SK-N-MC (cell line): ENCODE measurements around the gene DFFB.

ENCODE experiments used
- EZH2 ChIP-seq: fragments of 200-600 bp; sonication (generic); IDR thresholded peaks from one replicate; pipeline ENCODE4 v1.6.1; 2017; ENCODE audit warnings: antibody characterized with exemption
- FOXP2 ChIP-seq: optimal IDR thresholded peaks from 2 replicates; pipeline ENCODE3; 2011; ENCODE audit warnings: mild to moderate bottlenecking, moderate library complexity; ENCODE audit not compliant: insufficient read depth; ENCODE audit errors: extremely low read length, control extremely low read depth
- POLR2AphosphoS5 ChIP-seq: IDR thresholded peaks from 2 replicates; pipeline ENCODE4 v1.6.1; 2012; ENCODE audit warnings: mild to moderate bottlenecking, low read depth, low read length, borderline replicate concordance

DNA sequence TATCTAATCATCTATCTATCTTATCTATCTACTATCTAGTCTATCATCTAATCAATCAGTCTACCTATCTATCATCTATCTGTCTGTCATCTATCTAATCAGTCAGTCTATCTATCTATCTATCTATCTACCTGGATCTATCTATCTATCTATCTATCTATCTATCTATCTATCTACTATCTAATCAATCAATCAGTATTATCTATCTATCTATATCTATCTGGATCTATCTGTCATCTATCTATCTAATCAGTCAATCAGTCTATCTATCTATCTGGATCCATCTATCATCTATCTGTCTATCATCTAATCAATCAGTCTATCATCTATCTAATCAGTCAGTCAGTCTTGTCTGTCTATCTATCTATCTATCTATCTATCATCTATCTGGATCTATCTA is 69.7 kb downstream of the DFFB start:
- TF ChIP-seq EZH2 (no peak), POLR2AphosphoS5 (no peak), FOXP2 (no peak)
